ENCODE data around the gene HELB.

HELB gene

GRCh38 chr12:66304296-66304900 is 2.1 kb downstream of the HELB start:
- no peak for DNase-seq

GRCh38 chr12:66309606-66310005 is 7.3 kb downstream of the HELB start:
- no peak for DNase-seq

GRCh38 chr12:66312189-66312588 is 9.9 kb downstream of the HELB start:
- no peak for DNase-seq

- no peak for DNase-seq
These were observed 12.0 kb downstream of the HELB start for GRCh38 chr12:66314278-66314677.

GRCh38 chr12:66319266-66319954 is 17.1 kb downstream of the HELB start:
- DNase-seq: no peak

- DNase-seq: no peak
These were observed 18.7 kb downstream of the HELB start for GRCh38 chr12:66320996-66321395.

- DNase-seq: no peak
These were observed 19.1 kb downstream of the HELB start for GRCh38 chr12:66321435-66321834.

- no peak for DNase-seq
These were observed 20.7 kb downstream of the HELB start for GRCh38 chr12:66323017-66323416.

GRCh38 chr12:66329941-66330340 is 27.6 kb downstream of the HELB start:
- DNase-seq: no peak

- DNase-seq: no peak
These were observed 28.7 kb downstream of the HELB start for GRCh38 chr12:66331016-66331415.

GRCh38 chr12:66331814-66332213 is 29.5 kb downstream of the HELB start:
- no peak for DNase-seq

- DNase-seq: no peak
These were observed 33.5 kb downstream of the HELB start for GRCh38 chr12:66335746-66336145.

GRCh38 chr12:66337381-66338010 is 35.2 kb downstream of the HELB start:
- DNase-seq: no peak

GRCh38 chr12:66340131-66340530 is 37.8 kb downstream of the HELB start:
- no peak for DNase-seq

GRCh38 chr12:66341126-66341525 is 38.8 kb downstream of the HELB start:
- DNase-seq: no peak

GRCh38 chr12:66345212-66345611 is 42.9 kb downstream of the HELB start:
- no peak for DNase-seq

GRCh38 chr12:66345956-66346355 is 43.7 kb downstream of the HELB start:
- DNase-seq: no peak

- no peak for DNase-seq
These were observed 49.0 kb downstream of the HELB start for GRCh38 chr12:66351301-66351700.

GRCh38 chr12:66352197-66352596 is 49.9 kb downstream of the HELB start:
- no peak for DNase-seq

GRCh38 chr12:66352899-66353298 is 50.6 kb downstream of the HELB start:
- no peak for DNase-seq

GRCh38 chr12:66354291-66354690 is 52.0 kb downstream of the HELB start:
- no peak for DNase-seq

- DNase-seq: no peak
These were observed 57.0 kb downstream of the HELB start for GRCh38 chr12:66359300-66359699.

- no peak for DNase-seq
These were observed 59.4 kb downstream of the HELB start for GRCh38 chr12:66361703-66362102.

- no peak for DNase-seq
These were observed 63.6 kb downstream of the HELB start for GRCh38 chr12:66365718-66366490.

Measured in activated T-cell treated with anti-CD3 and anti-CD28 coated beads for 4 hours (primary cell).